SK-MEL-5 (cell line): ENCODE measurements around the gene ANKRD60. TPM values are rescaled to one million over a fixed set of nuclear protein-coding genes. Genes with fewer than 3 reads are reported as not detected.

Experiments
- DNase-seq: peaks from one replicate; pipeline ENCODE4 v3.0.0-alpha.2; 2016; ENCODE audit warnings: low read depth, low spot score
- in situ Hi-C: cut with HindIII; loops from 2 replicates; pipeline ENCODE4 v1.10.0; 2016; ENCODE audit warnings: low sequenced_read_pairs, high pct_unique_total_duplicates, low pct_unique_long_range_greater_than_20kb
- total RNA-seq: library from RNA; depleted of rRNA; stranded (reverse); fragments of >200 nt; shearing (Covaris generic); gene quantifications from 2 replicates; pipeline ENCODE4 v1.2.3, GENCODE V29; 2014; rRNA removed

Gene ANKRD60
- total RNA-seq, 1 experiment from 2014 or later: not detected

- in situ Hi-C loops: loop anchor here (25.0 kb wide), 1 partner anchor 245 kb away; no protein-coding TSS in a partner anchor
- no peak for DNase-seq
Measured at GRCh38 chr20:58182521-58183140, 45.8 kb downstream of the ANKRD60 start.

GRCh38 chr20:58179432-58180099 is 48.9 kb downstream of the ANKRD60 start:
- DNase-seq: peak; percentile 60

GRCh38 chr20:58179083-58179431 is 49.4 kb downstream of the ANKRD60 start:
- DNase-seq: no peak
- in situ Hi-C loops: loop anchor here (25.0 kb wide), 1 partner anchor 242 kb away; no protein-coding TSS in a partner anchor

More at GRCh38 chr20:58179432-58180099, 48.9 kb downstream of the ANKRD60 start:
- in situ Hi-C loops: loop anchor here (25.0 kb wide), 1 partner anchor 242 kb away; no protein-coding TSS in a partner anchor

GRCh38 chr20:58177799-58178198 is 50.7 kb downstream of the ANKRD60 start:
- in situ Hi-C loops: loop anchor here (25.0 kb wide), 1 partner anchor 240 kb away; no protein-coding TSS in a partner anchor
- DNase-seq: no peak

GRCh38 chr20:58175836-58176235 is 52.6 kb downstream of the ANKRD60 start:
- in situ Hi-C loops: loop anchor here (25.0 kb wide), 1 partner anchor 239 kb away; no protein-coding TSS in a partner anchor
- no peak for DNase-seq

- in situ Hi-C loops: loop anchor here (25.0 kb wide), 1 partner anchor 238 kb away; no protein-coding TSS in a partner anchor
Measured at GRCh38 chr20:58175425-58175824, 53.0 kb downstream of the ANKRD60 start.

GRCh38 chr20:58174708-58175280 is 53.7 kb downstream of the ANKRD60 start:
- in situ Hi-C loops: loop anchor here (25.0 kb wide), 1 partner anchor 237 kb away; no protein-coding TSS in a partner anchor
- no peak for DNase-seq

More at GRCh38 chr20:58175425-58175824, 53.0 kb downstream of the ANKRD60 start:
- no peak for DNase-seq

GRCh38 chr20:58173930-58174707 is 54.3 kb downstream of the ANKRD60 start:
- no peak for DNase-seq
- in situ Hi-C loops: no loop called here

GRCh38 chr20:58173091-58173490 is 55.4 kb downstream of the ANKRD60 start:
- in situ Hi-C loops: no loop called here
- DNase-seq: no peak

- in situ Hi-C loops: no loop called here
Measured at GRCh38 chr20:58171796-58172425, 56.5 kb downstream of the ANKRD60 start.

GRCh38 chr20:58169450-58169849 is 59.0 kb downstream of the ANKRD60 start:
- in situ Hi-C loops: no loop called here
- DNase-seq: no peak

More at GRCh38 chr20:58171796-58172425, 56.5 kb downstream of the ANKRD60 start:
- no peak for DNase-seq

GRCh38 chr20:58168843-58169242 is 59.6 kb downstream of the ANKRD60 start:
- no peak for DNase-seq
- in situ Hi-C loops: no loop called here

GRCh38 chr20:58167759-58168158 is 60.7 kb downstream of the ANKRD60 start:
- in situ Hi-C loops: no loop called here
- DNase-seq: no peak

Other genes with a start within 250 kb of the ANKRD60 start
- 16.1 and 18.0 TPM in 2 replicates for gene RAB22A, start 81.1 kb upstream of the ANKRD60 start, total RNA-seq
- 26.7 and 27.8 TPM in 2 replicates for gene VAPB, start 160.6 kb upstream of the ANKRD60 start, total RNA-seq